H9 (cell line): ENCODE results near the gene TAOK2. TPM values are rescaled to one million over a fixed set of nuclear protein-coding genes. Genes with fewer than 3 reads are reported as not detected.

Source experiments
- DNase-seq: peaks from one replicate; pipeline ENCODE4 v3.0.0-alpha.2; 2017
- H2AFZ ChIP-seq: one replicate; pipeline ENCODE4 v1.6.1; 2013; ENCODE audit warnings: mild to moderate bottlenecking, low read length, control low read depth, moderate library complexity
- H2AK5ac ChIP-seq: 2 replicates; pipeline ENCODE4 v1.6.1; 2013; ENCODE audit warnings: low read length, control low read depth, mixed read lengths; ENCODE audit not compliant: insufficient read length
- H2BK120ac ChIP-seq: one replicate; pipeline ENCODE4 v1.6.1; 2013; ENCODE audit warnings: low read depth, mild to moderate bottlenecking, low read length, control low read depth, inconsistent platforms; ENCODE audit not compliant: poor library complexity, severe bottlenecking
- H2BK12ac ChIP-seq: 2 replicates; pipeline ENCODE4 v1.6.1; 2013; ENCODE audit warnings: low read length, control low read depth, mixed read lengths, low read depth; ENCODE audit not compliant: insufficient read length
- H2BK15ac ChIP-seq: 2 replicates; pipeline ENCODE4 v1.6.1; 2013; ENCODE audit warnings: low read depth, low read length, control low read depth
- H2BK20ac ChIP-seq: one replicate; pipeline ENCODE4 v1.6.1; 2013; ENCODE audit warnings: low read depth, mild to moderate bottlenecking, low read length, control low read depth, inconsistent platforms; ENCODE audit not compliant: poor library complexity, severe bottlenecking
- H2BK5ac ChIP-seq: 2 replicates; pipeline ENCODE4 v1.6.1; 2013; ENCODE audit warnings: low read length, control low read depth, mixed read lengths; ENCODE audit not compliant: insufficient read length
- H3K14ac ChIP-seq: 2 replicates; pipeline ENCODE4 v1.6.1; 2013; ENCODE audit warnings: low read length, control low read depth; ENCODE audit not compliant: insufficient read depth
- H3K18ac ChIP-seq: 2 replicates; pipeline ENCODE4 v1.6.1; 2013; ENCODE audit warnings: low read depth, mild to moderate bottlenecking, mixed read lengths, low read length, control low read depth; ENCODE audit not compliant: insufficient read length
- H3K23ac ChIP-seq: 2 replicates; pipeline ENCODE4 v1.6.1; 2013; ENCODE audit warnings: low read length, control low read depth, mixed read lengths, low read depth; ENCODE audit not compliant: insufficient read length
- H3K23me2 ChIP-seq: 2 replicates; pipeline ENCODE4 v1.6.1; 2013; ENCODE audit warnings: low read depth, mild to moderate bottlenecking, mixed read lengths, low read length, control low read depth; ENCODE audit not compliant: insufficient read length, poor library complexity, severe bottlenecking
- H3K27ac ChIP-seq: 2 replicates; pipeline ENCODE4 v1.5.1; 2013; ENCODE audit warnings: low read length, control low read depth, mixed read lengths, low read depth; ENCODE audit not compliant: insufficient read length
- H3K27me3 ChIP-seq: 2 replicates; pipeline ENCODE4 v1.6.1; 2013; ENCODE audit warnings: low read length, control low read depth, inconsistent platforms; ENCODE audit not compliant: insufficient read depth
- H3K4ac ChIP-seq: 2 replicates; pipeline ENCODE4 v1.6.1; 2013; ENCODE audit warnings: low read depth, mild to moderate bottlenecking, control low read depth, inconsistent platforms, low read length, moderate library complexity
- H3K4me1 ChIP-seq: 2 replicates; pipeline ENCODE4 v1.6.1; 2013; ENCODE audit warnings: low read length, control low read depth, inconsistent platforms; ENCODE audit not compliant: insufficient read depth
- H3K4me2 ChIP-seq: 2 replicates; pipeline ENCODE4 v1.6.1; 2013; ENCODE audit warnings: low read length, control low read depth, mixed read lengths; ENCODE audit not compliant: insufficient read length, insufficient read depth
- H3K56ac ChIP-seq: 2 replicates; pipeline ENCODE4 v1.6.1; 2013; ENCODE audit warnings: low read depth, mild to moderate bottlenecking, mixed read lengths, low read length, control low read depth; ENCODE audit not compliant: insufficient read length
- H3K79me1 ChIP-seq: 2 replicates; pipeline ENCODE4 v1.6.1; 2013; ENCODE audit warnings: low read depth, mild to moderate bottlenecking, moderate library complexity, low read length, control low read depth, inconsistent platforms; ENCODE audit not compliant: insufficient read depth, poor library complexity, severe bottlenecking
- H3K79me2 ChIP-seq: 2 replicates; pipeline ENCODE4 v1.6.1; 2013; ENCODE audit warnings: low read length, control low read depth, inconsistent platforms; ENCODE audit not compliant: insufficient read depth
- H3K9ac ChIP-seq: 2 replicates; pipeline ENCODE4 v1.6.1; 2013; ENCODE audit warnings: low read length, control low read depth, mixed read lengths; ENCODE audit not compliant: insufficient read length; ENCODE audit errors: extremely low read depth
- H3K9me3 ChIP-seq: one replicate; pipeline ENCODE4 v1.6.1; 2013; ENCODE audit warnings: low read depth, low read length, inconsistent platforms; ENCODE audit not compliant: control insufficient read depth
- H3T11ph ChIP-seq: one replicate; pipeline ENCODE4 v1.6.1; 2013; ENCODE audit warnings: mild to moderate bottlenecking, low read length, control low read depth, inconsistent platforms
- H4K20me1 ChIP-seq: one replicate; pipeline ENCODE4 v1.6.1; 2013; ENCODE audit not compliant: control insufficient read depth, insufficient read length, insufficient read depth
- H4K5ac ChIP-seq: 2 replicates; pipeline ENCODE4 v1.6.1; 2013; ENCODE audit warnings: low read depth, mild to moderate bottlenecking, mixed read lengths, low read length, control low read depth; ENCODE audit not compliant: insufficient read length
- H4K8ac ChIP-seq: replicated peaks from 2 replicates; pipeline ENCODE4 v1.6.1; 2013; ENCODE audit warnings: low read length, control low read depth, mixed read lengths, low read depth; ENCODE audit not compliant: insufficient read length
- H4K91ac ChIP-seq: 2 replicates; pipeline ENCODE4 v1.6.1; 2013; ENCODE audit warnings: low read depth, mild to moderate bottlenecking, moderate library complexity, mixed read lengths, low read length, control low read depth; ENCODE audit not compliant: insufficient read length
- H3K27ac Mint-ChIP-seq, 3 experiments: 2 replicates in 2 of 3; 3 replicates in 1 of 3; pipeline ENCODE4 v1.8.0; 2020 to 2021; ENCODE audit warnings: mixed read lengths in 3 of 3, mild to moderate bottlenecking in 1 of 3, moderate library complexity in 1 of 3
- H3K27me3 Mint-ChIP-seq: 2 replicates; pipeline ENCODE4 v1.8.0; 2021; ENCODE audit warnings: low read depth, mild to moderate bottlenecking, moderate library complexity, mixed read lengths
- H3K36me3 Mint-ChIP-seq, 3 experiments: 2 replicates in 2 of 3; 3 replicates in 1 of 3; pipeline ENCODE4 v1.8.0; 2020 to 2021; ENCODE audit warnings: low read depth in 3 of 3, mixed read lengths in 3 of 3; ENCODE audit not compliant: insufficient read depth in 1 of 3
- H3K4me1 Mint-ChIP-seq, 2 experiments: 2 replicates each; pipeline ENCODE4 v1.8.0; 2020; ENCODE audit warnings: mixed read lengths in 2 of 2
- H3K4me3 Mint-ChIP-seq, 2 experiments: 2 replicates in 1 of 2; 3 replicates in 1 of 2; pipeline ENCODE4 v1.8.0; 2020 to 2021; ENCODE audit warnings: mild to moderate bottlenecking in 2 of 2, mixed read lengths in 2 of 2, moderate library complexity in 1 of 2
- H3K9me3 Mint-ChIP-seq, 2 experiments: 2 replicates in 1 of 2; 3 replicates in 1 of 2; pipeline ENCODE4 v1.8.0; 2020; ENCODE audit warnings: mild to moderate bottlenecking in 2 of 2, mixed read lengths in 2 of 2, moderate library complexity in 1 of 2
- WGBS: extraction: QIAGEN DNeasy Blood & Tissue Kit; methylation state at CpG from one replicate; pipeline ENCODE4 v1.1.7; 2013; ENCODE audit warnings: missing lambda C conversion rate, low lambda C conversion rate, mixed read lengths; ENCODE audit not compliant: insufficient read length; ENCODE audit errors: extremely low coverage; 5-methylcytosine and 5-hydroxymethylcytosine counted together
- total RNA-seq: library from RNA; stranded (reverse); gene quantifications from 2 replicates; pipeline ENCODE4 v1.2.1, GENCODE V29; 2021
- TF ChIP-seq, protein P1 (sequence below): fragments of 200-600 bp; sonication (generic); conservative IDR thresholded peaks from 3 replicates; pipeline ENCODE4 v1.8.0; 2021; ENCODE audit warnings: antibody characterized with exemption, mild to moderate bottlenecking

The TAOK2 gene
- total RNA-seq, 1 experiment from 2014 or later, result 43.9 TPM

DNA sequence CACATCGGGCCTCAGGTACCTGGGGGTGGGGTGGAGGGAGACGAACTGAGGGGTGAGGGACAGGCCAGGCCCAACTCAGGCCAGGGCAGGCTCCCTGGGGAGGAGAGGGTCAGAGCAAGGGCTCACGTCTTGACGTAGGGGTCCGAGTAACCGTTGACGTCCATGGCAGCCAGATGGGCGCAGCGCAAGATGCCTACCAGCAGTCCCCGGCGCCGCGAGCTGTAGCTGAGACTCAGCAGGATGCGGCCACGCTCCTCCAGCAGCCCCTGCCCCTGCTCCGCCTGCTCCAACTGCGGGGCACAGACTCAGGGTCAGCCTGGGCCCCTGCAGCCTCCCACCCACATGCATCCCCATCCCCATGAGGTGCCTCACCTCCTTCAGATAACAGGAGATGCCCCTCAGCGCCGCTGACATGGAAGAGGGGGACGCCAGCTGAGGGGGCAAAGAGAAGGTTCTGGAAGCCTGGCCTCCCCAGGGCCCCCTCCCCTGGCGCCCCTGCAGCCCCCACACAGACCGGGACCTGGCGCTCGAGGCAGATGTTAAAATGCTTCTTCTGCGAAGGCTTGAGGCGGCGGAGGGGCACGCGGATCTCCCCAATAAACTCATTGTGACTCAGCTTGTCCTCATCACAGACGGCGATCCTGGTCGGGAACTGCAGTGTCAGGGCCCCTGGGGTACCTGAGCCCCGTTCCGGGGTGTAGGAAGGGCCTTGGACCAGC, 33.1 kb downstream of the TAOK2 start:
- no CpG with 5 or more reads among the region's 34 CpGs for WGBS
- H3K27ac Mint-ChIP-seq, result peak overlapping the region; percentile 37 to 77 (median 62); a peak in 5 of 7 replicates
- H2AFZ ChIP-seq, result no peak overlapping the region

More for the DNA sequence above, 33.1 kb downstream of the TAOK2 start:
- no peak overlapping the region for H2BK5ac ChIP-seq
- peaks cover 3 to 17% of the 10 kb centered on the region in 2 experiments for H3K4me1 Mint-ChIP-seq
- no peaks in the 10 kb centered on the region for H3K27me3 ChIP-seq
- no peak overlapping the region for H3K9ac ChIP-seq
- H2BK120ac ChIP-seq, result no peak overlapping the region
- H2BK20ac ChIP-seq, result no peak overlapping the region
- H2AK5ac ChIP-seq, result no peak overlapping the region
- DNase-seq, result no peak
- H3K27me3 Mint-ChIP-seq, result peaks cover 27% of the 10 kb centered on the region
- H3K27ac ChIP-seq, result no peak overlapping the region
- no peak overlapping the region for H2BK15ac ChIP-seq
- H3K4me3 Mint-ChIP-seq, result no peak overlapping the region; a peak in 1 of 5 replicates
- H3K9me3 ChIP-seq, result no peaks in the 10 kb centered on the region
- peaks cover 11% of the 10 kb centered on the region for H3K23me2 ChIP-seq
- no peaks in the 10 kb centered on the region; the same call in 1 of the 2 replicates for H3K4me1 ChIP-seq
- no peak overlapping the region for H3K18ac ChIP-seq
- H3K9me3 Mint-ChIP-seq, result no peaks in the 10 kb centered on the region
- H4K20me1 ChIP-seq, result no peaks in the 10 kb centered on the region
- no peaks in the 10 kb centered on the region for H3K79me1 ChIP-seq
- no peak overlapping the region for H4K91ac ChIP-seq
- H3K14ac ChIP-seq, result no peak overlapping the region
- no peak overlapping the region for H3K23ac ChIP-seq
- no peak overlapping the region for H2BK12ac ChIP-seq
- H3K36me3 Mint-ChIP-seq, result peaks cover 13 to 28% (median 22%) of the 10 kb centered on the region in 3 experiments
- no peak overlapping the region for H4K8ac ChIP-seq
- TF ChIP-seq, protein P1, sequence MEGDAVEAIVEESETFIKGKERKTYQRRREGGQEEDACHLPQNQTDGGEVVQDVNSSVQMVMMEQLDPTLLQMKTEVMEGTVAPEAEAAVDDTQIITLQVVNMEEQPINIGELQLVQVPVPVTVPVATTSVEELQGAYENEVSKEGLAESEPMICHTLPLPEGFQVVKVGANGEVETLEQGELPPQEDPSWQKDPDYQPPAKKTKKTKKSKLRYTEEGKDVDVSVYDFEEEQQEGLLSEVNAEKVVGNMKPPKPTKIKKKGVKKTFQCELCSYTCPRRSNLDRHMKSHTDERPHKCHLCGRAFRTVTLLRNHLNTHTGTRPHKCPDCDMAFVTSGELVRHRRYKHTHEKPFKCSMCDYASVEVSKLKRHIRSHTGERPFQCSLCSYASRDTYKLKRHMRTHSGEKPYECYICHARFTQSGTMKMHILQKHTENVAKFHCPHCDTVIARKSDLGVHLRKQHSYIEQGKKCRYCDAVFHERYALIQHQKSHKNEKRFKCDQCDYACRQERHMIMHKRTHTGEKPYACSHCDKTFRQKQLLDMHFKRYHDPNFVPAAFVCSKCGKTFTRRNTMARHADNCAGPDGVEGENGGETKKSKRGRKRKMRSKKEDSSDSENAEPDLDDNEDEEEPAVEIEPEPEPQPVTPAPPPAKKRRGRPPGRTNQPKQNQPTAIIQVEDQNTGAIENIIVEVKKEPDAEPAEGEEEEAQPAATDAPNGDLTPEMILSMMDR, result no peak
- no peak overlapping the region for H3K4me2 ChIP-seq
- no peak overlapping the region for H3T11ph ChIP-seq
- H3K56ac ChIP-seq, result no peak overlapping the region
- no peaks in the 10 kb centered on the region for H3K79me2 ChIP-seq
- H3K4ac ChIP-seq, result no peak overlapping the region
- no peak overlapping the region for H4K5ac ChIP-seq
